GM19372 (cell line): ENCODE measurements around the gene ARPP21.
"Not testable (repeated sequence)": the region's sequence is repeated elsewhere in the genome, so short reads cannot be mapped to it uniquely, and the experiment has no call there.

Experiments
- ATAC-seq: cut with Tn5 transposase; IDR thresholded peaks from one replicate; pipeline ENCODE4 v1.9.1; 2021; ENCODE audit warnings: mild to moderate bottlenecking, low read depth, moderate library complexity; ENCODE audit not compliant: unreplicated experiment

The ARPP21 gene

GRCh38 chr3:35639254-35640186 is at the start of gene ARPP21:
Gene ARPP21, plus strand, starts transcription at chr3:35639525. Its CDS starts 42,227 bp downstream, at chr3:35681752.
- ATAC-seq: no peak

- no peak for ATAC-seq
Observed at GRCh38 chr3:35592589-35593295, 46.6 kb upstream of the ARPP21 start.

GRCh38 chr3:35594739-35595138 is 44.6 kb upstream of the ARPP21 start:
- no peak for ATAC-seq

GRCh38 chr3:35596335-35596995 is 42.9 kb upstream of the ARPP21 start:
- no peak for ATAC-seq

GRCh38 chr3:35597490-35597889 is 41.8 kb upstream of the ARPP21 start:
- ATAC-seq: no peak

- no peak for ATAC-seq
Observed at GRCh38 chr3:35598804-35599203, 40.5 kb upstream of the ARPP21 start.

GRCh38 chr3:35601959-35602358 is 37.4 kb upstream of the ARPP21 start:
- no peak for ATAC-seq

- no peak for ATAC-seq
Observed at GRCh38 chr3:35602395-35602936, 36.9 kb upstream of the ARPP21 start.

GRCh38 chr3:35616346-35616745 is 23.0 kb upstream of the ARPP21 start:
- ATAC-seq: no peak

GRCh38 chr3:35617370-35617769 is 22.0 kb upstream of the ARPP21 start:
- no peak for ATAC-seq

GRCh38 chr3:35620238-35620637 is 19.1 kb upstream of the ARPP21 start:
- not testable (repeated sequence) for ATAC-seq

GRCh38 chr3:35624698-35625097 is 14.6 kb upstream of the ARPP21 start:
- no peak for ATAC-seq

GRCh38 chr3:35633332-35634124 is 5.8 kb upstream of the ARPP21 start:
- ATAC-seq: no peak

- no peak for ATAC-seq
Observed at GRCh38 chr3:35635407-35635806, 3.9 kb upstream of the ARPP21 start.

- ATAC-seq: no peak
Observed at GRCh38 chr3:35635926-35636683, 3.2 kb upstream of the ARPP21 start.

- no peak for ATAC-seq
Observed at GRCh38 chr3:35638251-35638979, 910 bp upstream of the ARPP21 start.

- ATAC-seq: no peak
Observed at GRCh38 chr3:35638980-35639253, 408 bp upstream of the ARPP21 start.

- no peak for ATAC-seq
Observed at GRCh38 chr3:35640190-35641165, 1.2 kb downstream of the ARPP21 start.
